Small intestine (tissue), 7 donors: ENCODE results near the gene BCAP31. TPM values are rescaled to one million over a fixed set of nuclear protein-coding genes. Genes with fewer than 3 reads are reported as not detected.
"Not testable (repeated sequence)": the region's sequence is repeated elsewhere in the genome, so short reads cannot be mapped to it uniquely, and the experiment has no call there.

ENCODE experiments used
- DNase-seq, 2 donors: peaks; one replicate each; pipeline versions ENCODE4 v3.0.0 to v3.0.0-alpha.2; 2013
- FAIRE-seq: peaks from 2 replicates; lab custom pipeline; 2012; peaks lifted over from hg19 to GRCh38; lab: Jason Lieb, UNC
- H3K27ac ChIP-seq, 3 donors: one replicate each; pipeline ENCODE4 v1.5.1; 2013; ENCODE audit warnings: low read length in 2 of 3, mild to moderate bottlenecking in 2 of 3, control low read depth in 1 of 3, inconsistent platforms in 1 of 3, low read depth in 1 of 3, moderate library complexity in 1 of 3
- H3K27me3 ChIP-seq, 3 donors: one replicate each; pipeline ENCODE4 v1.6.1; 2013; ENCODE audit warnings: low read length in 3 of 3, inconsistent platforms in 1 of 3; ENCODE audit not compliant: control insufficient read depth in 3 of 3, insufficient read depth in 3 of 3
- H3K36me3 ChIP-seq, 3 donors: one replicate each; pipeline ENCODE4 v1.6.1; 2013; ENCODE audit warnings: low read length in 3 of 3, inconsistent platforms in 1 of 3, low read depth in 1 of 3, mild to moderate bottlenecking in 1 of 3, moderate library complexity in 1 of 3; ENCODE audit not compliant: control insufficient read depth in 3 of 3, insufficient read depth in 2 of 3
- H3K4me1 ChIP-seq, 3 donors: one replicate each; pipeline ENCODE4 v1.6.1; 2013; ENCODE audit warnings: low read length in 2 of 3, inconsistent platforms in 1 of 3, low read depth in 1 of 3, mild to moderate bottlenecking in 1 of 3, moderate library complexity in 1 of 3; ENCODE audit not compliant: control insufficient read depth in 3 of 3, insufficient read depth in 2 of 3
- H3K4me3 ChIP-seq, 3 donors: one replicate each; pipeline ENCODE4 v1.5.1; 2013; ENCODE audit warnings: low read length in 3 of 3, control low read depth in 1 of 3, inconsistent platforms in 1 of 3, low read depth in 1 of 3, mild to moderate bottlenecking in 1 of 3, moderate library complexity in 1 of 3
- H3K9me3 ChIP-seq, 2 donors: one replicate each; pipeline ENCODE4 v1.6.1; 2013; ENCODE audit warnings: low read depth in 1 of 2, low read length in 1 of 2; ENCODE audit not compliant: control insufficient read depth in 2 of 2, insufficient read depth in 1 of 2
- WGBS, 3 donors: extraction: QIAGEN DNeasy Blood & Tissue Kit; methylation state at CpG; one replicate each; pipeline ENCODE4 v1.1.7; 2013; 5-methylcytosine and 5-hydroxymethylcytosine counted together
- polyA plus RNA-seq, 4 donors: library from polyadenylated mRNA; stranded (reverse) in 3 of 4; unstranded in 1 of 4; fragments of 200-250 nt in 3 of 4; fragments of 120-200 nt in 1 of 4; gene quantifications; one replicate each; pipeline versions ENCODE4 v1.2.1 to v1.2.3, GENCODE V29; 2013
- donor health status: healthy with polysubstance abuse.
- donor health status: control.
- donor health status: control.
- donor health status: Bipolar disorder and iron deficiency.
- donor health status: healthy.

The BCAP31 gene
- polyA plus RNA-seq, 4 donors = 68.4 to 243 (median 152) TPM

GRCh38 chrX:153684467-153685155 is 39.6 kb downstream of the BCAP31 start:
- Histone ChIP-seq H3K4me1 (peaks cover 0 to 29% (median 0%) of the 10 kb centered on the region in 3 donors), H3K27ac (peak overlapping the region in 1 of 3 donors; percentile 51), H3K4me3 (no peak overlapping the region), H3K9me3 (peaks cover 0 to 3% of the 10 kb centered on the region in 2 donors), H3K27me3 (no peaks in the 10 kb centered on the region), H3K36me3 (peaks cover 0 to 3% (median 0%) of the 10 kb centered on the region in 3 donors)
- 31 to 48% (median 46%) methylated on average over 10 to 21 of the region's 21 CpGs for WGBS, 3 donors
- DNase-seq (no peak), FAIRE-seq (no peak)

GRCh38 chrX:153683486-153683885 is 40.7 kb downstream of the BCAP31 start:
- H3K27ac ChIP-seq, FAIRE-seq, H3K4me3 ChIP-seq, DNase-seq, H3K36me3 ChIP-seq, H3K9me3 ChIP-seq, H3K27me3 ChIP-seq: not testable (repeated sequence)
- peaks cover 0 to 29% (median 0%) of the 10 kb centered on the region in 3 donors for H3K4me1 ChIP-seq
- WGBS, 3 donors = 96 to 98% (median 97%) methylated on average over 8 of the region's 8 CpGs

- Histone ChIP-seq H3K4me3 (no peak overlapping the region), H3K9me3 (peaks cover 0 to 3% of the 10 kb centered on the region in 2 donors), H3K27ac (peak overlapping the region in 1 of 3 donors; percentile 68), H3K36me3 (no peaks in the 10 kb centered on the region), H3K4me1 (peaks cover 0 to 27% (median 0%) of the 10 kb centered on the region in 3 donors), H3K27me3 (no peaks in the 10 kb centered on the region)
- DNase-seq = no peak
- FAIRE-seq = no peak
- WGBS, 3 donors = 67 to 78% (median 69%) methylated on average over 12 of the region's 12 CpGs
These were observed 43.0 kb downstream of the BCAP31 start for GRCh38 chrX:153681175-153681574.

- WGBS, 3 donors = 72 to 84% (median 77%) methylated on average over 23 to 27 of the region's 27 CpGs
- FAIRE-seq (no peak), DNase-seq (no peak)
- H3K4me3 ChIP-seq = peak overlapping the region in 1 of 3 donors; percentile 36
- peaks cover 3 to 5% (median 4%) of the 10 kb centered on the region in 3 donors for H3K27me3 ChIP-seq
- peak overlapping the region in 1 of 3 donors; percentile 73 for H3K27ac ChIP-seq
- peaks cover 0 to 12% (median 0%) of the 10 kb centered on the region in 3 donors for H3K36me3 ChIP-seq
- H3K9me3 ChIP-seq = no peaks in the 10 kb centered on the region
- peaks cover 0 to 15% (median 0%) of the 10 kb centered on the region in 3 donors for H3K4me1 ChIP-seq
These were observed 49.9 kb downstream of the BCAP31 start for GRCh38 chrX:153674219-153674851.

- peaks cover 0 to 12% (median 0%) of the 10 kb centered on the region in 3 donors for H3K36me3 ChIP-seq
- WGBS, 3 donors = 6 to 57% (median 20%) methylated on average over 14 to 98 of the region's 98 CpGs
- FAIRE-seq (no peak), DNase-seq (no peak)
- H3K27ac ChIP-seq = peak within 1 kb of the TSS in 1 of 3 donors; percentile 73
- peaks cover 0 to 15% (median 0%) of the 10 kb centered on the region in 3 donors for H3K4me1 ChIP-seq
- H3K4me3 ChIP-seq = peak within 1 kb of the TSS in 1 of 3 donors; percentile 36
- H3K27me3 ChIP-seq = peaks cover 3 to 5% (median 4%) of the 10 kb centered on the region in 3 donors
- H3K9me3 ChIP-seq = no peaks in the 10 kb centered on the region
These were observed 50.6 kb downstream of the BCAP31 start, which contains the start of gene PNCK for GRCh38 chrX:153673428-153674218. TSS of gene PNCK (minus strand) at chrX:153673813. CDS start at chrX:153673076, 737 bp downstream.

- Histone ChIP-seq H3K27ac (peak overlapping the region in 1 of 3 donors; percentile 56), H3K4me1 (peaks cover 0 to 15% (median 0%) of the 10 kb centered on the region in 3 donors), H3K36me3 (peaks cover 0 to 12% (median 0%) of the 10 kb centered on the region in 3 donors), H3K9me3 (no peaks in the 10 kb centered on the region), H3K4me3 (peak overlapping the region in 1 of 3 donors; percentile 24), H3K27me3 (peaks cover 3 to 5% (median 4%) of the 10 kb centered on the region in 3 donors)
- DNase-seq = peak in 1 of 2 donors; percentile 52
- FAIRE-seq = no peak
- 42 to 66% (median 43%) methylated on average over 30 to 48 of the region's 53 CpGs for WGBS, 3 donors
These were observed 51.4 kb downstream of the BCAP31 start for GRCh38 chrX:153672531-153673427.

GRCh38 chrX:153671589-153672530 is 52.3 kb downstream of the BCAP31 start:
- H3K27ac ChIP-seq = peak overlapping the region in 1 of 3 donors; percentile 56
- peaks cover 0 to 15% (median 0%) of the 10 kb centered on the region in 3 donors for H3K4me1 ChIP-seq
- no peak for DNase-seq
- peaks cover 0 to 12% (median 0%) of the 10 kb centered on the region in 3 donors for H3K36me3 ChIP-seq
- no peak for FAIRE-seq
- 65 to 89% (median 83%) methylated on average over 14 to 27 of the region's 27 CpGs for WGBS, 3 donors
- peaks cover 3 to 5% (median 4%) of the 10 kb centered on the region in 3 donors for H3K27me3 ChIP-seq
- no peak overlapping the region for H3K4me3 ChIP-seq
- H3K9me3 ChIP-seq = no peaks in the 10 kb centered on the region
